MM.1S (cell line): Measurements from ENCODE around the gene HDAC1.

Experiments used
- DNase-seq: peaks from one replicate; pipeline ENCODE4 v3.0.0-alpha.2; 2015
- H2AFZ ChIP-seq: fragments of 300-600 bp; sonication (generic); 2 replicates; pipeline ENCODE4 v1.6.0; 2016; ENCODE audit warnings: antibody characterized with exemption, low read length
- H3F3A ChIP-seq: fragments of 300-600 bp; sonication (generic); 2 replicates; pipeline ENCODE4 v1.6.1; 2016; ENCODE audit warnings: mild to moderate bottlenecking, antibody characterized with exemption, low read length, moderate library complexity, mixed read lengths; ENCODE audit not compliant: insufficient read depth
- H3K27ac ChIP-seq: fragments of 300-600 bp; sonication (generic); 2 replicates; pipeline ENCODE4 v1.5.1; 2016; ENCODE audit warnings: mild to moderate bottlenecking, low read length
- H3K27me3 ChIP-seq: fragments of 300-600 bp; sonication (generic); replicated peaks from 2 replicates; pipeline ENCODE4 v1.6.0; 2016; ENCODE audit warnings: low read length; ENCODE audit not compliant: insufficient read depth
- H3K36me3 ChIP-seq: fragments of 300-600 bp; sonication (generic); replicated peaks from 2 replicates; pipeline ENCODE4 v1.6.1; 2016; ENCODE audit warnings: mild to moderate bottlenecking, low read length, mixed read lengths; ENCODE audit not compliant: insufficient read depth
- H3K4me1 ChIP-seq: fragments of 300-600 bp; sonication (generic); 2 replicates; pipeline ENCODE4 v1.6.1; 2016; ENCODE audit warnings: low read length, mixed read lengths
- H3K4me2 ChIP-seq: fragments of 300-600 bp; sonication (generic); 2 replicates; pipeline ENCODE4 v1.6.0; 2016; ENCODE audit warnings: low read depth, low read length
- H3K4me3 ChIP-seq: fragments of 300-600 bp; sonication (generic); 2 replicates; pipeline ENCODE4 v1.5.1; 2016; ENCODE audit warnings: low read length, mixed read lengths
- H3K79me2 ChIP-seq: fragments of 300-600 bp; sonication (generic); 2 replicates; pipeline ENCODE4 v1.6.1; 2016; ENCODE audit warnings: mixed run types, low read length, mixed read lengths
- H3K9ac ChIP-seq: fragments of 300-600 bp; sonication (generic); 2 replicates; pipeline ENCODE4 v1.6.1; 2016; ENCODE audit warnings: low read length, mixed read lengths
- H3K9me2 ChIP-seq: fragments of 300-600 bp; sonication (generic); replicated peaks from 2 replicates; pipeline ENCODE4 v1.6.1; 2016; ENCODE audit warnings: mild to moderate bottlenecking, low read length, mixed read lengths; ENCODE audit not compliant: insufficient read depth
- H3K9me3 ChIP-seq: fragments of 300-600 bp; sonication (generic); replicated peaks from 2 replicates; pipeline ENCODE4 v1.6.1; 2016; ENCODE audit warnings: mild to moderate bottlenecking, low read length, mixed read lengths; ENCODE audit not compliant: insufficient read depth
- H4K20me1 ChIP-seq: fragments of 300-600 bp; sonication (generic); 2 replicates; pipeline ENCODE4 v1.6.1; 2016; ENCODE audit warnings: mild to moderate bottlenecking, low read length, moderate library complexity, mixed read lengths; ENCODE audit not compliant: insufficient read depth
- EZH2 ChIP-seq: fragments of 300-600 bp; sonication (generic); optimal IDR thresholded peaks from 2 replicates; pipeline ENCODE3; 2017; ENCODE audit warnings: low read depth, mild to moderate bottlenecking, antibody characterized with exemption, low read length, mixed read lengths
- EZH2phosphoT487 ChIP-seq: fragments of 300-600 bp; sonication (generic); IDR thresholded peaks from 2 replicates; pipeline ENCODE4 v1.6.1; 2018; ENCODE audit warnings: antibody characterized with exemption, low read length
- TF ChIP-seq, protein P1 (sequence below): fragments of 300-600 bp; sonication (generic); IDR thresholded peaks from 2 replicates; pipeline ENCODE4 v1.5.1; 2016; ENCODE audit warnings: antibody characterized with exemption, low read length, mixed read lengths

HDAC1 gene

GRCh38 chr1:32367912-32368635 lies 76.2 kb downstream of the HDAC1 start:
- no peak for DNase-seq
- Histone ChIP-seq H3K27me3 (no peaks in the 10 kb centered on the region), H3K9me3 (no peaks in the 10 kb centered on the region), H3F3A (no peaks in the 10 kb centered on the region), H3K36me3 (no peaks in the 10 kb centered on the region; the same call in none of the 2 replicates), H3K4me3 (no peak overlapping the region), H3K4me1 (no peaks in the 10 kb centered on the region), H3K4me2 (no peak overlapping the region), H3K9ac (no peak overlapping the region), H3K27ac (no peak overlapping the region), H4K20me1 (no peaks in the 10 kb centered on the region), H3K79me2 (no peaks in the 10 kb centered on the region), H3K9me2 (no peaks in the 10 kb centered on the region), H2AFZ (no peak overlapping the region)
- TF ChIP-seq, protein P1, sequence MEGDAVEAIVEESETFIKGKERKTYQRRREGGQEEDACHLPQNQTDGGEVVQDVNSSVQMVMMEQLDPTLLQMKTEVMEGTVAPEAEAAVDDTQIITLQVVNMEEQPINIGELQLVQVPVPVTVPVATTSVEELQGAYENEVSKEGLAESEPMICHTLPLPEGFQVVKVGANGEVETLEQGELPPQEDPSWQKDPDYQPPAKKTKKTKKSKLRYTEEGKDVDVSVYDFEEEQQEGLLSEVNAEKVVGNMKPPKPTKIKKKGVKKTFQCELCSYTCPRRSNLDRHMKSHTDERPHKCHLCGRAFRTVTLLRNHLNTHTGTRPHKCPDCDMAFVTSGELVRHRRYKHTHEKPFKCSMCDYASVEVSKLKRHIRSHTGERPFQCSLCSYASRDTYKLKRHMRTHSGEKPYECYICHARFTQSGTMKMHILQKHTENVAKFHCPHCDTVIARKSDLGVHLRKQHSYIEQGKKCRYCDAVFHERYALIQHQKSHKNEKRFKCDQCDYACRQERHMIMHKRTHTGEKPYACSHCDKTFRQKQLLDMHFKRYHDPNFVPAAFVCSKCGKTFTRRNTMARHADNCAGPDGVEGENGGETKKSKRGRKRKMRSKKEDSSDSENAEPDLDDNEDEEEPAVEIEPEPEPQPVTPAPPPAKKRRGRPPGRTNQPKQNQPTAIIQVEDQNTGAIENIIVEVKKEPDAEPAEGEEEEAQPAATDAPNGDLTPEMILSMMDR = no peak
- no peak for TF ChIP-seq EZH2phosphoT487
- TF ChIP-seq EZH2 = no peak

DNA sequence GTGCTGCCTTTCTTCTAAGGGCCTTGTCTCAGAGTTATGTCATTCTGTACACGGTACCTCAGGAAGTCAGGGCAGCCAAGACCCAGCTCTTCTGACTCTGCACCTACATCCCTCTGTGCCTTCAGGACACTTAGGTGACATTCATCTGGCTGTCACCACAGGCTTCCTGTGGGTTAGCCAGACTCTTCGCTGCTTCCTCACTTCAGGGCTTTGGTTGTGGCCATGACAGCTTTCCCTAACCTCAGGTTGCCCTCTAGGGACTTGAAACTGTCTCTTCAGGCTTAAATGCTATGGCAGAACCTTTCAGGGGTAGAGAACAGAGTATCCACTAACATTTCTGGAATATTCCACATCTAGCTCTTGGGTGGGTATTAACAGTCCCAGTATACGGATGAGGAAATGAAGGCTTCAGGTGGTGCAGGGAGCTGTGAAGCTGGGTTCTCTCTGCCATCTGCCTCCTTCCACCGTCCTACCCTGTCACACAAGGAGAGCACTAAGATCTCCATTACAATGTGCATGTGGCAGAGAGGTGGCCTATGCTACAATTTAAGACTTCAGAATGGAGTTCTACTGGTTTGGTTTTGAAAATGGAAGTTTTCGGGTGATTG lies 80.4 kb downstream of the HDAC1 start:
- Histone ChIP-seq H3K27me3 (no peaks in the 10 kb centered on the region), H4K20me1 (no peaks in the 10 kb centered on the region), H3K4me3 (no peak overlapping the region), H3K9me3 (no peaks in the 10 kb centered on the region), H3K4me2 (no peak overlapping the region), H3F3A (no peaks in the 10 kb centered on the region), H3K9me2 (no peaks in the 10 kb centered on the region), H2AFZ (no peak overlapping the region), H3K36me3 (no peaks in the 10 kb centered on the region; the same call in 1 of the 2 replicates), H3K79me2 (no peaks in the 10 kb centered on the region), H3K4me1 (no peaks in the 10 kb centered on the region), H3K9ac (no peak overlapping the region), H3K27ac (no peak overlapping the region)
- no peak for TF ChIP-seq EZH2phosphoT487
- TF ChIP-seq EZH2 = no peak
- TF ChIP-seq, protein P1 = no peak; the same call in 1 of the 2 replicates
- DNase-seq = no peak

DNA sequence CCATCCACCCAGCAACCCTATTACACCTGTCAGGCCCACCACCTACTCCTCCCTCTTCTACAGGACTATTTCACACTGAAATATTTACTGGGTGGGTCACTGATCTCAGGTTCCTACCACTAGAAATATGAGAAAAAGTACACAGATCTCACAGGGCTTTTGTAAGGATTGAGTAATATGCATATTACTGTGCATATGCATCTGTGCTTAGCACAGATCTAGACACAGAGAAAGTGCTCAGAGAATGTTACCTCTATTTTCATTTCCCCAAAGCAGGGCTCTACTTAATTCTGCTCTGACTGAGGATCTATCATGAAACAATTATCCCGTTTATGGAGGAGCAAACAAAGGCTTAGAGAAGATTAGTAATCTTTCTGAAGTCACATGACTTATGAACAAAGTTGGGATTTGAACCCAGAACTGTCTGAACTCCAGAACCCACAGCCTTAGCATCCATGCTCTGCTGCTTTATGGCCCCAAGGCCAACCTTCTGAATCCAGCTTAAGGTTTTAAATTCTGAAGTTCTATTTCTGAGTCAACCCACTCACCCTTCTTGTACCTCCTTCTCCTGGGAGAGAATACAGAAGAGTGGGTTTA lies 82.2 kb downstream of the HDAC1 start:
- no peaks in the 10 kb centered on the region for H3K9me3 ChIP-seq
- no peaks in the 10 kb centered on the region for H3F3A ChIP-seq
- H4K20me1 ChIP-seq = no peaks in the 10 kb centered on the region
- H2AFZ ChIP-seq = no peak overlapping the region
- no peaks in the 10 kb centered on the region for H3K4me1 ChIP-seq
- H3K9ac ChIP-seq = no peak overlapping the region
- no peaks in the 10 kb centered on the region for H3K79me2 ChIP-seq
- no peak overlapping the region for H3K4me3 ChIP-seq
- H3K9me2 ChIP-seq = no peaks in the 10 kb centered on the region
- H3K27me3 ChIP-seq = no peaks in the 10 kb centered on the region
- TF ChIP-seq, protein P1 = no peak
- TF ChIP-seq EZH2phosphoT487 = no peak
- no peak for TF ChIP-seq EZH2
- H3K27ac ChIP-seq = no peak overlapping the region
- DNase-seq = no peak
- no peak overlapping the region for H3K4me2 ChIP-seq
- H3K36me3 ChIP-seq = no peaks in the 10 kb centered on the region; the same call in 1 of the 2 replicates
